WERI-Rb-1 (cell line): ENCODE data around the gene GABBR2.

Source experiments
- DNase-seq: peaks from one replicate; pipeline ENCODE4 v3.0.0-alpha.2; 2020
- H3K27ac ChIP-seq: fragments of 250-450 bp; sonication (Bioruptor Pico); 2 replicates; pipeline ENCODE4 v1.5.1; 2020; ENCODE audit warnings: mild to moderate bottlenecking, moderate library complexity
- H3K27me3 ChIP-seq: fragments of 250-450 bp; sonication (Bioruptor Pico); 2 replicates; pipeline ENCODE4 v1.5.1; 2021; ENCODE audit warnings: mild to moderate bottlenecking, low read depth, moderate library complexity; ENCODE audit not compliant: insufficient read depth, severe bottlenecking
- H3K36me3 ChIP-seq: fragments of 250-450 bp; sonication (Bioruptor Pico); 2 replicates; pipeline ENCODE4 v1.5.1; 2020; ENCODE audit warnings: mild to moderate bottlenecking, moderate library complexity
- H3K4me3 ChIP-seq: 2 replicates; pipeline ENCODE4 v1.5.1; 2011; ENCODE audit warnings: low read depth, mild to moderate bottlenecking, control low read depth, low read length
- H3K9me3 ChIP-seq: fragments of 250-450 bp; sonication (Bioruptor Pico); 2 replicates; pipeline ENCODE4 v1.5.1; 2021; ENCODE audit warnings: mild to moderate bottlenecking, moderate library complexity; ENCODE audit not compliant: severe bottlenecking
- CTCF ChIP-seq: IDR thresholded peaks from 2 replicates; pipeline ENCODE4 v1.5.1; 2011; ENCODE audit warnings: low read depth, mild to moderate bottlenecking, control low read depth, inconsistent platforms, low read length

Gene GABBR2

GRCh38 chr9:98559561-98559960 lies 149.2 kb downstream of the GABBR2 start:
- H3K36me3 ChIP-seq, result peaks cover 7% of the 10 kb centered on the region
- no peak for TF ChIP-seq CTCF
- no peaks in the 10 kb centered on the region for H3K27me3 ChIP-seq
- no peak for DNase-seq
- H3K4me3 ChIP-seq, result no peak overlapping the region
- no peak overlapping the region for H3K27ac ChIP-seq
- no peaks in the 10 kb centered on the region for H3K9me3 ChIP-seq

GRCh38 chr9:98558575-98558974 lies 150.2 kb downstream of the GABBR2 start:
- DNase-seq, result no peak
- Histone ChIP-seq H3K27ac (no peak overlapping the region), H3K27me3 (no peaks in the 10 kb centered on the region), H3K9me3 (no peaks in the 10 kb centered on the region), H3K4me3 (no peak overlapping the region), H3K36me3 (peaks cover 11% of the 10 kb centered on the region)
- no peak for TF ChIP-seq CTCF

- no peak for DNase-seq
- Histone ChIP-seq H3K4me3 (no peak overlapping the region), H3K27ac (no peak overlapping the region), H3K27me3 (no peaks in the 10 kb centered on the region), H3K9me3 (no peaks in the 10 kb centered on the region), H3K36me3 (peaks cover 14% of the 10 kb centered on the region)
- no peak for TF ChIP-seq CTCF
These were observed 152.2 kb downstream of the GABBR2 start for GRCh38 chr9:98556511-98556910.

GRCh38 chr9:98555651-98556465 lies 152.9 kb downstream of the GABBR2 start:
- H3K36me3 ChIP-seq, result peaks cover 14% of the 10 kb centered on the region
- H3K27ac ChIP-seq, result no peak overlapping the region
- H3K4me3 ChIP-seq, result no peak overlapping the region
- H3K9me3 ChIP-seq, result no peaks in the 10 kb centered on the region
- TF ChIP-seq CTCF, result no peak
- no peak for DNase-seq
- no peaks in the 10 kb centered on the region for H3K27me3 ChIP-seq

GRCh38 chr9:98554752-98555151 lies 154.0 kb downstream of the GABBR2 start:
- Histone ChIP-seq H3K36me3 (peaks cover 14% of the 10 kb centered on the region), H3K9me3 (no peaks in the 10 kb centered on the region), H3K27me3 (no peaks in the 10 kb centered on the region), H3K4me3 (no peak overlapping the region), H3K27ac (no peak overlapping the region)
- no peak for TF ChIP-seq CTCF
- DNase-seq, result no peak

- no peak for TF ChIP-seq CTCF
- Histone ChIP-seq H3K27ac (no peak overlapping the region), H3K4me3 (no peak overlapping the region), H3K9me3 (no peaks in the 10 kb centered on the region), H3K27me3 (no peaks in the 10 kb centered on the region), H3K36me3 (peaks cover 14% of the 10 kb centered on the region)
- no peak for DNase-seq
These were observed 156.4 kb downstream of the GABBR2 start for GRCh38 chr9:98552331-98552730.
